Adrenal gland (tissue), 12 donors: ENCODE data around the gene DUSP3. TPM values are rescaled to one million over a fixed set of nuclear protein-coding genes. Genes with fewer than 3 reads are reported as not detected.

Experiments
- DNase-seq, 7 donors: peaks; one replicate each; pipeline ENCODE4 v3.0.0-alpha.2; 2019 to 2020
- H3K27ac ChIP-seq, 5 donors: fragments of 200-600 bp; sonication (generic) in 4 of 5; 1 replicate in 3 of 5; 2 replicates in 2 of 5; pipeline versions ENCODE4 v1.5.1 to v1.8.0; 2016 to 2020; ENCODE audit warnings: mild to moderate bottlenecking in 1 of 5
- H3K27me3 ChIP-seq: fragments of 200-600 bp; 2 replicates; pipeline ENCODE4 v1.8.0; 2021
- H3K36me3 ChIP-seq, 2 donors: fragments of 200-600 bp; replicated peaks in 1 of 2; 1 replicate in 1 of 2; 2 replicates in 1 of 2; pipeline versions ENCODE4 v1.5.1 to v1.8.0; 2018 to 2022
- H3K4me1 ChIP-seq, 2 donors: fragments of 200-600 bp; replicated peaks in 1 of 2; 1 replicate in 1 of 2; 2 replicates in 1 of 2; pipeline versions ENCODE4 v1.5.1 to v1.8.0; 2018 to 2021
- H3K4me3 ChIP-seq, 4 donors: fragments of 200-600 bp; sonication (generic) in 3 of 4; one replicate each; pipeline ENCODE4 v1.5.1; 2016 to 2018
- H3K9me3 ChIP-seq, 3 donors: fragments of 200-600 bp; sonication (generic) in 1 of 3; replicated peaks in 1 of 3; 1 replicate in 2 of 3; 2 replicates in 1 of 3; pipeline versions ENCODE4 v1.5.1 to v1.8.0; 2016 to 2021
- CTCF ChIP-seq, 6 experiments: fragments of 450-650 bp in 4 of 6; fragments of 200-600 bp in 2 of 6; sonication (generic) in 1 of 6; IDR thresholded peaks; 1 replicate in 5 of 6; 2 replicates in 1 of 6; pipeline versions ENCODE4 v1.5.1 to v1.8.0; 2016 to 2021; ENCODE audit warnings: antibody characterized with exemption in 6 of 6, mild to moderate bottlenecking in 2 of 6, moderate library complexity in 1 of 6
- POLR2A ChIP-seq, 2 donors: fragments of 450-650 bp; IDR thresholded peaks; one replicate each; pipeline ENCODE4 v1.6.1; 2017; ENCODE audit warnings: antibody characterized with exemption in 2 of 2, mild to moderate bottlenecking in 2 of 2, moderate library complexity in 1 of 2
- WGBS, 4 donors: extraction: QIAGEN DNeasy Blood & Tissue Kit in 2 of 4; methylation state at CpG; one replicate each; pipeline versions ENCODE4 v1.1.5 to v1.1.7; 2013 to 2017; 5-methylcytosine and 5-hydroxymethylcytosine counted together
- intact Hi-C, 2 donors: fragments of 100-400 bp; cut with DNase I; formaldehyde crosslinking; loops; one replicate each; pipeline versions ENCODE4 v1.14.1 to v1.15.0; 2022 to 2023
- polyA plus RNA-seq, 3 donors: library from polyadenylated mRNA; stranded (reverse); fragments of 200-250 nt in 2 of 3; fragments of 350-450 nt in 1 of 3; fragmentation: Illumina TruSeq in 1 of 3; extraction: RNeasy Lipid Tissue Mini Kit (QIAGEN cat#74804) in 1 of 3; gene quantifications; one replicate each; pipeline ENCODE4 v1.2.3, GENCODE V29; 2013 to 2014
- total RNA-seq, 9 donors: library from RNA; depleted of rRNA in 4 of 9; stranded (reverse); fragments of >200 nt in 4 of 9; fragments of 120-200 nt in 1 of 9; fragmentation: NEBNext Ultra II Directional in 1 of 9; extraction: Animal tissue kit (Norgen Biotek cat#: 25700) in 1 of 9; gene quantifications; one replicate each; pipeline versions ENCODE4 v1.1.0 to v1.2.4, GENCODE V29; 2013 to 2023
- donor health status: healthy with polysubstance abuse.
- donor health status: Bipolar disorder and iron deficiency.
- donor health status: DM: yes; HTN: yes; CAD: no.
- donor health status: DM: no; HTN: no; CAD: no.
- donor health status: DM: no; HTN: no; CAD: no.
- donor health status: DM: yes; HTN: yes; CAD: no.

Gene DUSP3
- total and polyA plus RNA-seq, 12 donors: 56.3 to 136 (median 79.5) TPM

GRCh38 chr17:43736389-43736788 lies 42.4 kb downstream of the DUSP3 start:
- Histone ChIP-seq H3K36me3 (no peaks in the 10 kb centered on the region), H3K27ac (no peak overlapping the region), H3K9me3 (no peaks in the 10 kb centered on the region), H3K4me1 (no peaks in the 10 kb centered on the region), H3K4me3 (no peak overlapping the region), H3K27me3 (no peaks in the 10 kb centered on the region)
- TF ChIP-seq POLR2A (IDR thresholded peaks at IDR 0.05) (no peak), CTCF (IDR thresholded peaks at IDR 0.05) (no peak)
- intact Hi-C loops: no loop called here
- 85 to 100% (median 93%) methylated on average over 2 of the region's 2 CpGs for WGBS, 4 donors
- DNase-seq: no peak

GRCh38 chr17:43734376-43734775 lies 44.4 kb downstream of the DUSP3 start:
- 30 to 42% (median 32%) methylated on average over 5 of the region's 5 CpGs for WGBS, 4 donors
- Histone ChIP-seq H3K27ac (peak overlapping the region in 1 of 5 donors; percentile 24), H3K4me1 (no peaks in the 10 kb centered on the region), H3K9me3 (no peaks in the 10 kb centered on the region), H3K36me3 (no peaks in the 10 kb centered on the region), H3K4me3 (no peak overlapping the region), H3K27me3 (no peaks in the 10 kb centered on the region)
- peak in 6 of 7 donors; percentile 39 to 62 (median 55) for DNase-seq
- no peak for TF ChIP-seq POLR2A (IDR thresholded peaks at IDR 0.05)
- TF ChIP-seq CTCF (IDR thresholded peaks at IDR 0.05): no peak
- intact Hi-C loops: no loop called here

- TF ChIP-seq POLR2A (IDR thresholded peaks at IDR 0.05) (no peak), CTCF (IDR thresholded peaks at IDR 0.05) (no peak)
- intact Hi-C loops: no loop called here
- no peaks in the 10 kb centered on the region for H3K4me1 ChIP-seq
- no peaks in the 10 kb centered on the region for H3K27me3 ChIP-seq
- 50 to 60% (median 56%) methylated on average over 1 of the region's 1 CpG for WGBS, 4 donors
- H3K9me3 ChIP-seq: no peaks in the 10 kb centered on the region
- H3K4me3 ChIP-seq: no peak overlapping the region
- no peaks in the 10 kb centered on the region for H3K36me3 ChIP-seq
- DNase-seq: no peak
- H3K27ac ChIP-seq: peak overlapping the region in 1 of 5 donors; percentile 24
Measured at GRCh38 chr17:43733956-43734355, 44.8 kb downstream of the DUSP3 start.

DNA sequence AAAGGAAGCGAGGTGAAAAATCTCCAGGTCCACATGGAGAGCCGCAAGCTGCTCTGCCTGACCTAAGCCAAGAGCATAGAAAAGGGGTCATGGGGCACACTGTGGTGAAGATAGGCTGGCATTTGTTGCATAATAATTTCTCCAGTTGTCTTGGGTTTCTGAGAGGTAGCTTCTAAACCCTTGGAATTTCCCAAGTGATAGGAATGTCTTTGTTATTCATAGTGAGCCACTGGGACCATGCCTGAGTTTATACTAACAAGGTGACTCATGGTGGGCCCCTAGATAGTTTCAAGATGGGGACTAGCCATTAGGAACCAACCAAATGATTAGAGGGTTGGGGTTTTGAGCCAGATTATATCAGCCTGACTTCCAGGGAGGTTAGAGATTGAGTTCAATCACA lies 45.8 kb downstream of the DUSP3 start:
- no peak for DNase-seq
- Histone ChIP-seq H3K27ac (no peak overlapping the region), H3K4me1 (no peaks in the 10 kb centered on the region), H3K4me3 (no peak overlapping the region), H3K36me3 (no peaks in the 10 kb centered on the region), H3K9me3 (no peaks in the 10 kb centered on the region), H3K27me3 (no peaks in the 10 kb centered on the region)
- 100% methylated on average over 2 of the region's 2 CpGs for WGBS, 4 donors
- intact Hi-C loops: no loop called here
- TF ChIP-seq CTCF (IDR thresholded peaks at IDR 0.05): no peak
- TF ChIP-seq POLR2A (IDR thresholded peaks at IDR 0.05): no peak
